HEK293 (cell line): ENCODE data around the gene GTF3C1.

Source experiments
- CTCF ChIA-PET: fragments of 350-600 bp; formaldehyde crosslinking; extraction: SDS; loops from one replicate; lab custom pipeline; 2021; ENCODE audit warnings: antibody characterized with exemption; lab: Yijun Ruan, JAX
- POLR2A ChIA-PET: fragments of 300-600 bp; formaldehyde crosslinking; extraction: SDS; loops from one replicate; lab custom pipeline; 2020; ENCODE audit warnings: antibody characterized with exemption, inconsistent platforms; lab: Yijun Ruan, JAX
- H3K27ac ChIP-seq: fragments of 200-500 bp; sonication (Bioruptor generic); 2 replicates; pipeline ENCODE4 v1.5.1; 2014; ENCODE audit warnings: low read depth, low read length, control low read depth, inconsistent platforms; ENCODE audit errors: extremely low read depth
- H3K36me3 ChIP-seq, 2 experiments: fragments of 200-500 bp in 1 of 2; sonication (Bioruptor generic) in 1 of 2; 1 replicate in 1 of 2; 2 replicates in 1 of 2; pipeline ENCODE4 v1.5.1; 2014 to 2017; ENCODE audit warnings: inconsistent platforms in 2 of 2, low read length in 2 of 2; ENCODE audit not compliant: control insufficient read depth in 2 of 2, insufficient read depth in 1 of 2
- H3K4me1 ChIP-seq: fragments of 200-500 bp; sonication (Bioruptor generic); 2 replicates; pipeline ENCODE4 v1.5.1; 2014; ENCODE audit warnings: mild to moderate bottlenecking, low read length, inconsistent platforms; ENCODE audit not compliant: control insufficient read depth, insufficient read depth
- H3K4me3 ChIP-seq: 2 replicates; pipeline ENCODE4 v1.5.1; 2011; ENCODE audit warnings: low read depth, mild to moderate bottlenecking, control low read depth, low read length, moderate library complexity
- H3K9me3 ChIP-seq: fragments of 200-500 bp; sonication (Bioruptor generic); 2 replicates; pipeline ENCODE4 v1.5.1; 2014; ENCODE audit warnings: low read depth, low read length, inconsistent platforms; ENCODE audit not compliant: control insufficient read depth, insufficient read depth
- EGR2 ChIP-seq: fragments of 450-650 bp; formaldehyde crosslinking; IDR thresholded peaks from 2 replicates; pipeline ENCODE4 v1.5.1; 2016; ENCODE audit warnings: low read depth, missing biosample characterization, missing genetic modification characterization
- KLF1 ChIP-seq: fragments of 450-650 bp; formaldehyde crosslinking; IDR thresholded peaks from 2 replicates; pipeline ENCODE4 v1.5.1; 2016; ENCODE audit warnings: missing biosample characterization, missing genetic modification characterization
- KLF10 ChIP-seq: fragments of 450-650 bp; IDR thresholded peaks from 2 replicates; pipeline ENCODE4 v1.5.1; 2018; ENCODE audit warnings: missing biosample characterization, mild to moderate bottlenecking, missing genetic modification characterization
- KLF9 ChIP-seq: fragments of 450-650 bp; formaldehyde crosslinking; IDR thresholded peaks from 2 replicates; pipeline ENCODE4 v1.5.1; 2016; ENCODE audit warnings: missing biosample characterization, missing genetic modification characterization, low read depth
- PATZ1 ChIP-seq: fragments of 450-650 bp; formaldehyde crosslinking; IDR thresholded peaks from 2 replicates; pipeline ENCODE4 v1.5.1; 2016; ENCODE audit warnings: missing biosample characterization, missing genetic modification characterization
- PBX3 ChIP-seq: sonication (generic); formaldehyde crosslinking; IDR thresholded peaks from 2 replicates; pipeline ENCODE4 v1.8.1; 2022; ENCODE audit warnings: mild to moderate bottlenecking, moderate library complexity, missing genetic modification reagents
- PRDM1 ChIP-seq: fragments of 450-650 bp; formaldehyde crosslinking; IDR thresholded peaks from 2 replicates; pipeline ENCODE4; 2016; ENCODE audit warnings: missing biosample characterization, missing genetic modification characterization
- SP2 ChIP-seq: fragments of 450-650 bp; formaldehyde crosslinking; IDR thresholded peaks from 2 replicates; pipeline ENCODE4 v1.5.1; 2016; ENCODE audit warnings: missing biosample characterization, missing genetic modification characterization
- SP3 ChIP-seq: fragments of 450-650 bp; formaldehyde crosslinking; IDR thresholded peaks from 2 replicates; pipeline ENCODE4 v1.5.1; 2016; ENCODE audit warnings: missing biosample characterization, missing genetic modification characterization
- ZBTB11 ChIP-seq: fragments of 450-650 bp; formaldehyde crosslinking; conservative IDR thresholded peaks from 2 replicates; pipeline ENCODE4 v1.5.1; 2016; ENCODE audit warnings: low read depth, missing biosample characterization, missing genetic modification characterization
- ZBTB17 ChIP-seq: fragments of 450-650 bp; formaldehyde crosslinking; IDR thresholded peaks from 2 replicates; pipeline ENCODE4 v1.5.1; 2016; ENCODE audit warnings: missing biosample characterization, missing genetic modification characterization
- ZEB2 ChIP-seq: fragments of 450-650 bp; formaldehyde crosslinking; IDR thresholded peaks from 2 replicates; pipeline ENCODE4 v1.5.1; 2016; ENCODE audit warnings: missing biosample characterization, missing genetic modification characterization
- ZFHX2 ChIP-seq: fragments of 450-650 bp; formaldehyde crosslinking; conservative IDR thresholded peaks from 2 replicates; pipeline ENCODE4 v1.5.1; 2016; ENCODE audit warnings: missing biosample characterization, missing genetic modification characterization
- ZNF311 ChIP-seq: fragments of 450-650 bp; formaldehyde crosslinking; IDR thresholded peaks from 2 replicates; pipeline ENCODE4 v1.5.1; 2017; ENCODE audit warnings: missing biosample characterization, missing genetic modification characterization, borderline replicate concordance
- ZNF335 ChIP-seq: fragments of 450-650 bp; formaldehyde crosslinking; conservative IDR thresholded peaks from 2 replicates; pipeline ENCODE4 v1.5.1; 2016; ENCODE audit warnings: missing biosample characterization, missing genetic modification characterization
- ZNF37A ChIP-seq: fragments of 450-650 bp; IDR thresholded peaks from 2 replicates; pipeline ENCODE4 v1.5.1; 2018; ENCODE audit warnings: missing biosample characterization, missing genetic modification characterization
- ZNF449 ChIP-seq: fragments of 450-650 bp; formaldehyde crosslinking; IDR thresholded peaks from 2 replicates; pipeline ENCODE4 v1.5.1; 2017; ENCODE audit warnings: missing biosample characterization, mild to moderate bottlenecking, missing genetic modification characterization, moderate library complexity
- ZNF521 ChIP-seq: fragments of 450-650 bp; formaldehyde crosslinking; IDR thresholded peaks from 2 replicates; pipeline ENCODE4 v1.5.1; 2017; ENCODE audit warnings: missing biosample characterization, mild to moderate bottlenecking, missing genetic modification characterization
- ZNF580 ChIP-seq: fragments of 450-650 bp; formaldehyde crosslinking; IDR thresholded peaks from 2 replicates; pipeline ENCODE4 v1.5.1; 2016; ENCODE audit warnings: missing biosample characterization, missing genetic modification characterization
- ZNF600 ChIP-seq: fragments of 450-650 bp; formaldehyde crosslinking; IDR thresholded peaks from 2 replicates; pipeline ENCODE4 v1.5.1; 2016; ENCODE audit warnings: missing biosample characterization, missing genetic modification characterization
- ZNF664 ChIP-seq: fragments of 450-650 bp; formaldehyde crosslinking; IDR thresholded peaks from 2 replicates; pipeline ENCODE4 v1.5.1; 2016; ENCODE audit warnings: missing biosample characterization, missing genetic modification characterization

The GTF3C1 gene

GRCh38 chr16:27547851-27548250 lies 1.9 kb downstream of the GTF3C1 start:
- H3K27ac ChIP-seq, result no peak overlapping the region
- CTCF ChIA-PET, result no interaction called here

GRCh38 chr16:27547134-27547533 lies 2.6 kb downstream of the GTF3C1 start:
- Histone ChIP-seq H3K27ac (no peak overlapping the region), H3K4me1 (no peaks in the 10 kb centered on the region), H3K4me3 (no peak overlapping the region), H3K9me3 (no peaks in the 10 kb centered on the region), H3K36me3 (peaks cover 29 to 47% of the 10 kb centered on the region in 2 experiments; a peak in 2 of 3 replicates)
- CTCF ChIA-PET, result no interaction called here
- POLR2A ChIA-PET, result no interaction called here
- TF ChIP-seq PBX3 (no peak), ZNF664 (tag by site-specific recombination) (peak; percentile 95; the same call in 1 of the 2 replicates), ZNF600 (tag by site-specific recombination) (0 out of 2 replicates have a peak, but pooled peaks have one; percentile 15), KLF10 (tag by site-specific recombination) (peak; percentile 39; the same call in 1 of the 2 replicates), ZNF580 (tag by site-specific recombination) (no peak), SP3 (tag by site-specific recombination) (no peak), ZBTB17 (peak; percentile 44; the same call in 1 of the 2 replicates), KLF9 (tag by site-specific recombination) (0 out of 2 replicates have a peak, but pooled peaks have one; percentile 22), SP2 (tag by site-specific recombination) (peak; percentile 49), ZFHX2 (peak; percentile 78), ZEB2 (tag by site-specific recombination) (peak; percentile 38; the same call in 1 of the 2 replicates), ZNF311 (tag by site-specific recombination) (no peak), ZNF335 (tag by site-specific recombination) (peak; percentile 28), PATZ1 (tag by site-specific recombination) (0 out of 2 replicates have a peak, but pooled peaks have one; percentile 34), ZNF521 (tag by site-specific recombination) (no peak), ZNF449 (tag by site-specific recombination) (0 out of 2 replicates have a peak, but pooled peaks have one; percentile 41), KLF1 (tag by site-specific recombination) (peak; percentile 25; the same call in 1 of the 2 replicates), ZNF37A (tag by site-specific recombination) (no peak), PRDM1 (peak; percentile 87), EGR2 (tag by site-specific recombination) (peak; percentile 81)

More at GRCh38 chr16:27547851-27548250, 1.9 kb downstream of the GTF3C1 start:
- Histone ChIP-seq H3K4me3 (no peak overlapping the region), H3K4me1 (no peaks in the 10 kb centered on the region), H3K36me3 (peaks cover 22 to 39% of the 10 kb centered on the region in 2 experiments; a peak in 2 of 3 replicates), H3K9me3 (no peaks in the 10 kb centered on the region)
- TF ChIP-seq ZBTB11 (tag by site-specific recombination), result no peak
- 0 out of 2 replicates have a peak, but pooled peaks have one; percentile 7 for TF ChIP-seq KLF1 (tag by site-specific recombination)
- POLR2A ChIA-PET, result no interaction called here
